GM23338 (cell line): ENCODE data around the gene MBD3L5. TPM values are rescaled to one million over a fixed set of nuclear protein-coding genes. Genes with fewer than 3 reads are reported as not detected.

Experiments used
- ATAC-seq: fragments of 200-7000 bp; cut with Tn5 transposase; 3 replicates; pipeline ENCODE4 v1.9.1; 2020
- DNase-seq: peaks from one replicate; pipeline ENCODE4 v3.0.0-alpha.2; 2015; ENCODE audit warnings: low spot score
- H2AFZ ChIP-seq: fragments of 200-600 bp; sonication (generic); 2 replicates; pipeline ENCODE4 v1.8.0; 2016; ENCODE audit warnings: antibody characterized with exemption, mild to moderate bottlenecking, moderate library complexity
- H3F3A ChIP-seq: fragments of 200-600 bp; sonication (generic); replicated peaks from 2 replicates; pipeline ENCODE4 v1.8.0; 2017; ENCODE audit warnings: antibody characterized with exemption, mixed run types, low read depth
- H3K27ac ChIP-seq: fragments of 200-600 bp; sonication (generic); 2 replicates; pipeline ENCODE4 v1.6.1; 2016; ENCODE audit warnings: low read depth
- H3K27me3 ChIP-seq: fragments of 200-600 bp; sonication (generic); 2 replicates; pipeline ENCODE4 v1.8.0; 2016; ENCODE audit warnings: mild to moderate bottlenecking, mixed run types, moderate library complexity; ENCODE audit not compliant: insufficient read depth
- H3K36me3 ChIP-seq: fragments of 200-600 bp; sonication (generic); 2 replicates; pipeline ENCODE4 v1.8.0; 2016; ENCODE audit warnings: mild to moderate bottlenecking; ENCODE audit not compliant: insufficient read depth
- H3K4me1 ChIP-seq: fragments of 200-600 bp; sonication (generic); 2 replicates; pipeline ENCODE4 v1.8.0; 2016; ENCODE audit warnings: mild to moderate bottlenecking, moderate library complexity; ENCODE audit not compliant: insufficient read depth
- H3K4me2 ChIP-seq: fragments of 200-600 bp; sonication (generic); 2 replicates; pipeline ENCODE4 v1.7.1; 2017; ENCODE audit warnings: mixed run types
- H3K4me3 ChIP-seq: fragments of 200-600 bp; sonication (generic); 2 replicates; pipeline ENCODE4 v1.6.1; 2016; ENCODE audit warnings: mixed run types
- H3K79me2 ChIP-seq: fragments of 200-600 bp; sonication (generic); replicated peaks from 2 replicates; pipeline ENCODE4 v1.8.0; 2017; ENCODE audit warnings: mild to moderate bottlenecking; ENCODE audit not compliant: insufficient read depth
- H3K9me2 ChIP-seq: fragments of 200-600 bp; sonication (generic); 2 replicates; pipeline ENCODE4 v1.8.0; 2017; ENCODE audit not compliant: insufficient read depth
- H4K20me1 ChIP-seq: fragments of 200-600 bp; sonication (generic); replicated peaks from 2 replicates; pipeline ENCODE4 v1.8.0; 2017; ENCODE audit warnings: mild to moderate bottlenecking; ENCODE audit not compliant: insufficient read depth
- H3K27ac Mint-ChIP-seq: 2 replicates; pipeline ENCODE4 v1.8.0; 2020; ENCODE audit warnings: inconsistent platforms, mild to moderate bottlenecking, moderate library complexity, mixed read lengths
- H3K27me3 Mint-ChIP-seq: 3 replicates; pipeline ENCODE4 v1.8.0; 2022; ENCODE audit warnings: low read depth, mild to moderate bottlenecking, moderate library complexity, mixed read lengths, inconsistent platforms; ENCODE audit not compliant: insufficient read depth, poor library complexity
- H3K36me3 Mint-ChIP-seq: 3 replicates; pipeline ENCODE4 v1.8.0; 2021; ENCODE audit warnings: low read depth, mild to moderate bottlenecking, inconsistent platforms, moderate library complexity, mixed read lengths
- H3K4me1 Mint-ChIP-seq: 3 replicates; pipeline ENCODE4 v1.8.0; 2020; ENCODE audit warnings: mild to moderate bottlenecking, inconsistent platforms, mixed read lengths
- H3K4me3 Mint-ChIP-seq: 3 replicates; pipeline ENCODE4 v1.8.0; 2021; ENCODE audit warnings: moderate library complexity, mild to moderate bottlenecking, inconsistent platforms, mixed read lengths
- H3K9me3 Mint-ChIP-seq: 3 replicates; pipeline ENCODE4 v1.8.0; 2020; ENCODE audit warnings: moderate library complexity, mild to moderate bottlenecking, inconsistent platforms, mixed read lengths
- CREB1 ChIP-seq: fragments of 250-450 bp; sonication (Bioruptor Pico); IDR thresholded peaks from 2 replicates; pipeline ENCODE4 v1.5.0; 2020; ENCODE audit warnings: low read depth, mild to moderate bottlenecking, moderate library complexity
- CTCF ChIP-seq, 2 experiments: fragments of 200-600 bp in 1 of 2; sonication (generic) in 1 of 2; conservative IDR thresholded peaks; 2 replicates each; pipeline versions ENCODE4 v1.5.1 to v1.6.1; 2016 to 2017; ENCODE audit warnings: antibody characterized with exemption in 2 of 2, low read depth in 2 of 2, mild to moderate bottlenecking in 2 of 2, moderate library complexity in 1 of 2
- EZH2 ChIP-seq: fragments of 200-600 bp; sonication (generic); IDR thresholded peaks from one replicate; pipeline ENCODE4 v1.8.0; 2017; ENCODE audit warnings: antibody characterized with exemption, mild to moderate bottlenecking, low read depth; ENCODE audit not compliant: unreplicated experiment
- EZH2phosphoT487 ChIP-seq: fragments of 200-600 bp; sonication (generic); IDR thresholded peaks from one replicate; pipeline ENCODE4 v1.8.1; 2018; ENCODE audit warnings: antibody characterized with exemption; ENCODE audit not compliant: unreplicated experiment
- JUNB ChIP-seq: IDR thresholded peaks from one replicate; pipeline ENCODE4 v1.6.1; 2016; ENCODE audit warnings: antibody characterized with exemption; ENCODE audit not compliant: unreplicated experiment
- NANOG ChIP-seq: IDR thresholded peaks from 2 replicates; pipeline ENCODE4 v1.6.1; 2016; ENCODE audit warnings: antibody characterized with exemption, borderline replicate concordance
- REST ChIP-seq: IDR thresholded peaks from one replicate; pipeline ENCODE4 v1.6.1; 2018; ENCODE audit warnings: antibody characterized with exemption; ENCODE audit not compliant: unreplicated experiment
- STAT1 ChIP-seq: IDR thresholded peaks from one replicate; pipeline ENCODE4 v1.6.1; 2016; ENCODE audit warnings: antibody characterized with exemption; ENCODE audit not compliant: unreplicated experiment
- ZNF114 ChIP-seq: fragments of 250-450 bp; sonication (Bioruptor Pico); IDR thresholded peaks from 2 replicates; pipeline ENCODE4 v1.5.0; 2020; ENCODE audit warnings: mild to moderate bottlenecking, moderate library complexity
- polyA plus RNA-seq: library from polyadenylated mRNA; unstranded; fragments of >200 nt; fragmentation: Nextera tagmentation; extraction: Ambion mirVana; gene quantifications from 2 replicates; pipeline ENCODE4 v1.2.1, GENCODE V29; 2016
- total RNA-seq: library from RNA; depleted of rRNA; stranded (reverse); fragments of >200 nt; shearing (Covaris generic); gene quantifications from 2 replicates; pipeline ENCODE4 v1.2.3, GENCODE V29; 2014
- TF ChIP-seq, protein P1 (sequence below): fragments of 250-450 bp; sonication (Bioruptor Pico); IDR thresholded peaks from 2 replicates; pipeline ENCODE4 v1.5.0; 2020; ENCODE audit warnings: mild to moderate bottlenecking, moderate library complexity

MBD3L5 gene
- total and polyA plus RNA-seq, 2 experiments from 2014 or later = not detected

DNA sequence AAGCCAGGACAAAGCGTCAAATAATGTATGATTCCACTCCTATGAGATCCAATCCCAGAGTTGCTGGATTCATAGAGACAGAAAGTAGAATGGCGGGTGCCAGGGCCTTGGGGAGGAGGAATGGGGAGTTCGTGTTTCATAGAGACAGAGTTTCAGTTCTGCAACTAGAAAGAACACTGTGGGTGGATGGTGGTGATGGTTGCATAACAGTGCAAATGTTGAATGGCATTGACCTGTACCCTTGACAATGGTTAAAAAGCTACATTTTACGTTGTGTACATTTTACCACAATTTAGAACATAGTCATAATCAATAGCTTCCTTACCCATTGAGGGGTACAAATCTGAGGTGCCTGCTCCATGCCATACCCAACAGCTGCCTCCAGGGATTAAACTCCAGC, 42.5 kb upstream of the MBD3L5 start:
- no peaks in the 10 kb centered on the region for H3K4me1 ChIP-seq
- no peak overlapping the region for H3K4me3 ChIP-seq
- no peak overlapping the region for H3K27ac ChIP-seq
- H3K27me3 Mint-ChIP-seq = no peaks in the 10 kb centered on the region
- no peak overlapping the region for H3K4me3 Mint-ChIP-seq
- H3K4me2 ChIP-seq = no peak overlapping the region
- no peaks in the 10 kb centered on the region for H3K4me1 Mint-ChIP-seq
- ATAC-seq = no peak
- H3K27ac Mint-ChIP-seq = no peak overlapping the region
- no peaks in the 10 kb centered on the region for H3F3A ChIP-seq
- H3K27me3 ChIP-seq = no peaks in the 10 kb centered on the region
- H3K9me2 ChIP-seq = no peaks in the 10 kb centered on the region
- peaks cover 82% of the 10 kb centered on the region for H3K9me3 Mint-ChIP-seq
- no peaks in the 10 kb centered on the region; the same call in 1 of the 2 replicates for H3K36me3 ChIP-seq
- DNase-seq = no peak
- no peaks in the 10 kb centered on the region for H4K20me1 ChIP-seq
- TF ChIP-seq ZNF114 (CRISPR knock-in tag) (no peak), STAT1 (no peak)
- no peaks in the 10 kb centered on the region for H3K79me2 ChIP-seq
- H2AFZ ChIP-seq = no peak overlapping the region
- peaks cover 40% of the 10 kb centered on the region for H3K36me3 Mint-ChIP-seq

- Histone ChIP-seq H3K36me3 (no peaks in the 10 kb centered on the region; the same call in 1 of the 2 replicates), H3K4me3 (no peak overlapping the region), H3F3A (no peaks in the 10 kb centered on the region), H4K20me1 (no peaks in the 10 kb centered on the region), H3K4me2 (no peak overlapping the region), H3K27ac (no peak overlapping the region), H3K27me3 (no peaks in the 10 kb centered on the region), H3K9me2 (no peaks in the 10 kb centered on the region), H3K4me1 (no peaks in the 10 kb centered on the region), H2AFZ (no peak overlapping the region), H3K79me2 (no peaks in the 10 kb centered on the region)
- H3K4me1 Mint-ChIP-seq = no peaks in the 10 kb centered on the region
- DNase-seq (no peak), ATAC-seq (no peak)
- H3K27ac Mint-ChIP-seq = no peak overlapping the region
- no peak overlapping the region for H3K4me3 Mint-ChIP-seq
- peaks cover 82% of the 10 kb centered on the region for H3K9me3 Mint-ChIP-seq
- H3K27me3 Mint-ChIP-seq = no peaks in the 10 kb centered on the region
- peaks cover 40% of the 10 kb centered on the region for H3K36me3 Mint-ChIP-seq
- TF ChIP-seq CREB1 (no peak), EZH2phosphoT487 (no peak), STAT1 (no peak), ZNF114 (CRISPR knock-in tag) (no peak), JUNB (no peak), EZH2 (no peak), CTCF (conservative IDR thresholded peaks at IDR 0.05; ENCODE audit: low read depth in 2 of 2) (no peak), NANOG (no peak), REST (no peak)
- TF ChIP-seq, protein P1, sequence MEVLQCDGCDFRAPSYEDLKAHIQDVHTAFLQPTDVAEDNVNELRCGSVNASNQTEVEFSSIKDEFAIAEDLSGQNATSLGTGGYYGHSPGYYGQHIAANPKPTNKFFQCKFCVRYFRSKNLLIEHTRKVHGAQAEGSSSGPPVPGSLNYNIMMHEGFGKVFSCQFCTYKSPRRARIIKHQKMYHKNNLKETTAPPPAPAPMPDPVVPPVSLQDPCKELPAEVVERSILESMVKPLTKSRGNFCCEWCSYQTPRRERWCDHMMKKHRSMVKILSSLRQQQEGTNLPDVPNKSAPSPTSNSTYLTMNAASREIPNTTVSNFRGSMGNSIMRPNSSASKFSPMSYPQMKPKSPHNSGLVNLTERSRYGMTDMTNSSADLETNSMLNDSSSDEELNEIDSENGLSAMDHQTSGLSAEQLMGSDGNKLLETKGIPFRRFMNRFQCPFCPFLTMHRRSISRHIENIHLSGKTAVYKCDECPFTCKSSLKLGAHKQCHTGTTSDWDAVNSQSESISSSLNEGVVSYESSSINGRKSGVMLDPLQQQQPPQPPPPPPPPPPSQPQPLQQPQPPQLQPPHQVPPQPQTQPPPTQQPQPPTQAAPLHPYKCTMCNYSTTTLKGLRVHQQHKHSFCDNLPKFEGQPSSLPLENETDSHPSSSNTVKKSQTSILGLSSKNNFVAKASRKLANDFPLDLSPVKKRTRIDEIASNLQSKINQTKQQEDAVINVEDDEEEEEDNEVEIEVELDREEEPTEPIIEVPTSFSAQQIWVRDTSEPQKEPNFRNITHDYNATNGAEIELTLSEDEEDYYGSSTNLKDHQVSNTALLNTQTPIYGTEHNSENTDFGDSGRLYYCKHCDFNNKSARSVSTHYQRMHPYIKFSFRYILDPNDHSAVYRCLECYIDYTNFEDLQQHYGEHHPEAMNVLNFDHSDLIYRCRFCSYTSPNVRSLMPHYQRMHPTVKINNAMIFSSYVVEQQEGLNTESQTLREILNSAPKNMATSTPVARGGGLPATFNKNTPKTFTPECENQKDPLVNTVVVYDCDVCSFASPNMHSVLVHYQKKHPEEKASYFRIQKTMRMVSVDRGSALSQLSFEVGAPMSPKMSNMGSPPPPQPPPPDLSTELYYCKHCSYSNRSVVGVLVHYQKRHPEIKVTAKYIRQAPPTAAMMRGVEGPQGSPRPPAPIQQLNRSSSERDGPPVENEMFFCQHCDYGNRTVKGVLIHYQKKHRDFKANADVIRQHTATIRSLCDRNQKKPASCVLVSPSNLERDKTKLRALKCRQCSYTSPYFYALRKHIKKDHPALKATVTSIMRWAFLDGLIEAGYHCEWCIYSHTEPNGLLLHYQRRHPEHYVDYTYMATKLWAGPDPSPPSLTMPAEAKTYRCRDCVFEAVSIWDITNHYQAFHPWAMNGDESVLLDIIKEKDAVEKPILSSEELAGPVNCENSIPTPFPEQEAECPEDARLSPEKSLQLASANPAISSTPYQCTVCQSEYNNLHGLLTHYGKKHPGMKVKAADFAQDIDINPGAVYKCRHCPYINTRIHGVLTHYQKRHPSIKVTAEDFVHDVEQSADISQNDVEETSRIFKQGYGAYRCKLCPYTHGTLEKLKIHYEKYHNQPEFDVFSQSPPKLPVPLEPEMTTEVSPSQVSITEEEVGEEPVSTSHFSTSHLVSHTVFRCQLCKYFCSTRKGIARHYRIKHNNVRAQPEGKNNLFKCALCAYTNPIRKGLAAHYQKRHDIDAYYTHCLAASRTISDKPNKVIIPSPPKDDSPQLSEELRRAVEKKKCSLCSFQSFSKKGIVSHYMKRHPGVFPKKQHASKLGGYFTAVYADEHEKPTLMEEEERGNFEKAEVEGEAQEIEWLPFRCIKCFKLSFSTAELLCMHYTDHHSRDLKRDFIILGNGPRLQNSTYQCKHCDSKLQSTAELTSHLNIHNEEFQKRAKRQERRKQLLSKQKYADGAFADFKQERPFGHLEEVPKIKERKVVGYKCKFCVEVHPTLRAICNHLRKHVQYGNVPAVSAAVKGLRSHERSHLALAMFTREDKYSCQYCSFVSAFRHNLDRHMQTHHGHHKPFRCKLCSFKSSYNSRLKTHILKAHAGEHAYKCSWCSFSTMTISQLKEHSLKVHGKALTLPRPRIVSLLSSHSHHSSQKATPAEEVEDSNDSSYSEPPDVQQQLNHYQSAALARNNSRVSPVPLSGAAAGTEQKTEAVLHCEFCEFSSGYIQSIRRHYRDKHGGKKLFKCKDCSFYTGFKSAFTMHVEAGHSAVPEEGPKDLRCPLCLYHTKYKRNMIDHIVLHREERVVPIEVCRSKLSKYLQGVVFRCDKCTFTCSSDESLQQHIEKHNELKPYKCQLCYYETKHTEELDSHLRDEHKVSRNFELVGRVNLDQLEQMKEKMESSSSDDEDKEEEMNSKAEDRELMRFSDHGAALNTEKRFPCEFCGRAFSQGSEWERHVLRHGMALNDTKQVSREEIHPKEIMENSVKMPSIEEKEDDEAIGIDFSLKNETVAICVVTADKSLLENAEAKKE (CRISPR knock-in tag) = no peak
Measured at GRCh38 chr19:6988257-6988656, 42.1 kb upstream of the MBD3L5 start.
